AG04450 (cell line): ENCODE data around the gene CAP1. TPM values are rescaled to one million over a fixed set of nuclear protein-coding genes. Genes with fewer than 3 reads are reported as not detected.

ENCODE experiments used
- CTCF ChIA-PET: fragments of 300-600, 350-600 bp; formaldehyde crosslinking; extraction: SDS; loops from one replicate; lab custom pipeline; 2022; ENCODE audit warnings: antibody characterized with exemption, inconsistent platforms; lab: Charles Lee
- POLR2A ChIA-PET: fragments of 350-600 bp; formaldehyde crosslinking; extraction: SDS; loops from one replicate; lab custom pipeline; 2021; ENCODE audit warnings: antibody characterized with exemption, inconsistent platforms; lab: Yijun Ruan, JAX
- DNase-seq: peaks from one replicate; pipeline ENCODE4 v3.0.0-alpha.2; 2011; ENCODE audit warnings: low read depth, low spot score
- H3K27ac ChIP-seq: one replicate; pipeline ENCODE4 v1.5.1; 2012; ENCODE audit warnings: low read depth, low read length, control low read depth
- H3K27me3 ChIP-seq: one replicate; pipeline ENCODE4 v1.6.0; 2012; ENCODE audit warnings: low read length; ENCODE audit not compliant: control insufficient read depth, insufficient read depth
- H3K4me3 ChIP-seq: 2 replicates; pipeline ENCODE4 v1.5.1; 2011; ENCODE audit warnings: mild to moderate bottlenecking, low read depth, low read length, control low read depth
- H3K9me3 ChIP-seq: 2 replicates; pipeline ENCODE4 v1.5.1; 2012; ENCODE audit warnings: low read length; ENCODE audit not compliant: control insufficient read depth, insufficient read depth
- CTCF ChIP-seq: IDR thresholded peaks from 2 replicates; pipeline ENCODE4 v1.5.1; 2011; ENCODE audit warnings: low read depth, low read length, control low read depth, inconsistent platforms
- polyA plus RNA-seq: library from polyadenylated mRNA; depleted of rRNA; stranded (reverse); fragments of >200 nt; gene quantifications from 2 replicates; pipeline ENCODE4 v1.2.3, GENCODE V29; 2011

CAP1 gene
- polyA plus RNA-seq, 1 experiment: 661 TPM

- no peak overlapping the region for H3K27ac ChIP-seq
- no peak for DNase-seq
- no peak for TF ChIP-seq CTCF
- H3K4me3 ChIP-seq: peak overlapping the region; percentile 93
- ChIA-PET POLR2A (interaction anchor here (0.6 to 0.8 kb wide), 2 partner anchors 28 to 122 kb away, joined by 3 read pairs; no protein-coding TSS in a partner anchor), CTCF (interaction anchor here (1.0 to 1.2 kb wide), 2 partner anchors 10 to 36 kb away, joined by 4 to 7 read pairs; no protein-coding TSS in a partner anchor)
- H3K9me3 ChIP-seq: peaks cover 3% of the 10 kb centered on the region; the same call in 1 of the 2 replicates
- H3K27me3 ChIP-seq: no peaks in the 10 kb centered on the region
These were observed 1.8 kb downstream of the CAP1 start for GRCh38 chr1:40042341-40042740.

GRCh38 chr1:40044110-40044509 lies 3.6 kb downstream of the CAP1 start:
- Histone ChIP-seq H3K4me3 (no peak overlapping the region), H3K27me3 (no peaks in the 10 kb centered on the region), H3K9me3 (peaks cover 3% of the 10 kb centered on the region; the same call in 1 of the 2 replicates), H3K27ac (no peak overlapping the region)
- ChIA-PET POLR2A (no interaction called here), CTCF (no interaction called here)
- no peak for DNase-seq
- no peak for TF ChIP-seq CTCF

GRCh38 chr1:40045182-40045581 lies 4.7 kb downstream of the CAP1 start:
- H3K9me3 ChIP-seq: peaks cover 3% of the 10 kb centered on the region; the same call in 1 of the 2 replicates
- H3K4me3 ChIP-seq: no peak overlapping the region
- DNase-seq: no peak
- POLR2A ChIA-PET: no interaction called here
- H3K27ac ChIP-seq: no peak overlapping the region
- TF ChIP-seq CTCF: no peak
- H3K27me3 ChIP-seq: no peaks in the 10 kb centered on the region
- CTCF ChIA-PET: interaction anchor here (0.5 to 1.4 kb wide), 2 partner anchors 12 to 43 kb away, joined by 3 to 7 read pairs; no protein-coding TSS in a partner anchor

- TF ChIP-seq CTCF: no peak
- H3K4me3 ChIP-seq: no peak overlapping the region
- H3K9me3 ChIP-seq: peaks cover 1% of the 10 kb centered on the region; the same call in 1 of the 2 replicates
- no peak for DNase-seq
- no peaks in the 10 kb centered on the region for H3K27me3 ChIP-seq
- no peak overlapping the region for H3K27ac ChIP-seq
- CTCF ChIA-PET: interaction anchor here (0.5 to 1.4 kb wide), 2 partner anchors 13 to 42 kb away, joined by 3 to 7 read pairs; no protein-coding TSS in a partner anchor
- POLR2A ChIA-PET: no interaction called here
These were observed 5.2 kb downstream of the CAP1 start for GRCh38 chr1:40045766-40046165.

- Histone ChIP-seq H3K27ac (no peak overlapping the region), H3K4me3 (no peak overlapping the region), H3K9me3 (no peaks in the 10 kb centered on the region), H3K27me3 (no peaks in the 10 kb centered on the region)
- CTCF ChIA-PET: no interaction called here
- DNase-seq: no peak
- POLR2A ChIA-PET: no interaction called here
- no peak for TF ChIP-seq CTCF
These were observed 6.7 kb downstream of the CAP1 start for GRCh38 chr1:40047276-40047675.
